HCT116 (cell line): Measurements from ENCODE around the gene NRCAM. TPM values are rescaled to one million over a fixed set of nuclear protein-coding genes. Genes with fewer than 3 reads are reported as not detected.

Experiments
- ATAC-seq: fragments of 200-7000 bp; cut with Tn5 transposase; 2 replicates; pipeline ENCODE4 v1.9.1; 2020; ENCODE audit warnings: mild to moderate bottlenecking, moderate library complexity
- BruUV-seq: library from RNA; stranded (reverse); fragments of 400-500 nt; replicated peaks from 2 replicates; lab custom pipeline; 2021; lab: Mats Ljungman, UMichigan
- CTCF ChIA-PET: fragments of 300-600 bp; sonication (Branson Sonifier 250); formaldehyde crosslinking; loops from one replicate; lab custom pipeline; 2021; ENCODE audit warnings: antibody characterized with exemption; lab: Charles Lee
- POLR2A ChIA-PET: fragments of 300-600, 350-600 bp; sonication (Branson Sonifier 250); formaldehyde crosslinking; loops from one replicate; lab custom pipeline; 2021; ENCODE audit warnings: antibody characterized with exemption; lab: Charles Lee
- RAD21 ChIA-PET, 2 experiments: fragments of 300-600 bp; sonication (Branson Sonifier 250); formaldehyde crosslinking; loops; one replicate each; lab custom pipeline; 2023; ENCODE audit warnings: low total read pairs in 2 of 2; ENCODE audit not compliant: uncharacterized antibody in 2 of 2, unreplicated experiment in 2 of 2, low non-redundant PET in 1 of 2; lab: Charles Lee
- DNase-seq: peaks from one replicate; pipeline ENCODE4 v3.0.0-alpha.2; 2010; ENCODE audit warnings: low read depth, low spot score
- H2AFZ ChIP-seq: fragments of 200-600 bp; shearing (Covaris generic), sonication (generic); 2 replicates; pipeline ENCODE4 v1.6.1; 2017; ENCODE audit warnings: low read depth, mixed run types, mixed read lengths, antibody characterized with exemption, low read length; ENCODE audit not compliant: poor library complexity, severe bottlenecking
- H3K27ac ChIP-seq: 2 replicates; pipeline ENCODE4 v1.5.1; 2012; ENCODE audit warnings: low read depth, low read length
- H3K27me3 ChIP-seq: fragments of 200-600 bp; sonication (generic); 2 replicates; pipeline ENCODE4 v1.6.1; 2016; ENCODE audit warnings: mixed run types, low read length, mixed read lengths; ENCODE audit not compliant: insufficient read depth
- H3K36me3 ChIP-seq, 2 experiments: fragments of 200-500 bp in 1 of 2; fragments of 200-600 bp in 1 of 2; sonication (Bioruptor generic) in 1 of 2; sonication (generic) in 1 of 2; 2 replicates each; pipeline versions ENCODE4 v1.5.1 to v1.6.1; 2014 to 2016; ENCODE audit warnings: low read length in 2 of 2, inconsistent platforms in 1 of 2, mixed read lengths in 1 of 2, mixed run types in 1 of 2; ENCODE audit not compliant: insufficient read depth in 2 of 2, control insufficient read depth in 1 of 2
- H3K4me1 ChIP-seq, 2 experiments: fragments of 200-600 bp in 1 of 2; sonication (generic) in 1 of 2; 2 replicates each; pipeline versions ENCODE4 v1.5.1 to v1.6.1; 2012 to 2017; ENCODE audit warnings: low read length in 2 of 2, inconsistent platforms in 1 of 2, mild to moderate bottlenecking in 1 of 2, mixed read lengths in 1 of 2, mixed run types in 1 of 2, moderate library complexity in 1 of 2; ENCODE audit not compliant: insufficient read depth in 2 of 2, control insufficient read depth in 1 of 2
- H3K4me2 ChIP-seq: fragments of 200-600 bp; sonication (generic); 2 replicates; pipeline ENCODE4 v1.6.1; 2017; ENCODE audit warnings: mixed run types, low read length, mixed read lengths
- H3K4me3 ChIP-seq, 2 experiments: fragments of 200-600 bp in 1 of 2; sonication (generic) in 1 of 2; replicated peaks in 1 of 2; 2 replicates each; pipeline ENCODE4 v1.5.1; 2011 to 2016; ENCODE audit warnings: low read length in 2 of 2, control low read depth in 1 of 2, low read depth in 1 of 2, mild to moderate bottlenecking in 1 of 2, mixed read lengths in 1 of 2, mixed run types in 1 of 2
- H3K79me2 ChIP-seq: fragments of 200-600 bp; sonication (generic); 2 replicates; pipeline ENCODE4 v1.6.1; 2017; ENCODE audit warnings: mild to moderate bottlenecking, mixed run types, low read length, moderate library complexity, mixed read lengths; ENCODE audit not compliant: insufficient read depth
- H3K9ac ChIP-seq: fragments of 200-600 bp; sonication (generic); 2 replicates; pipeline ENCODE4 v1.6.1; 2016; ENCODE audit warnings: low read length, mixed read lengths
- H3K9me2 ChIP-seq: fragments of 200-600 bp; sonication (generic), shearing (Covaris generic); 2 replicates; pipeline ENCODE4 v1.6.1; 2017; ENCODE audit warnings: mixed run types, mild to moderate bottlenecking, moderate library complexity; ENCODE audit not compliant: insufficient read depth
- H3K9me3 ChIP-seq, 2 experiments: fragments of 200-500 bp in 1 of 2; fragments of 200-600 bp in 1 of 2; sonication (Bioruptor generic) in 1 of 2; sonication (generic) in 1 of 2; 2 replicates each; pipeline ENCODE4 v1.6.1; 2014 to 2017; ENCODE audit warnings: low read length in 2 of 2, mixed read lengths in 2 of 2, inconsistent platforms in 1 of 2, low read depth in 1 of 2, mild to moderate bottlenecking in 1 of 2, mixed run types in 1 of 2, moderate library complexity in 1 of 2; ENCODE audit not compliant: control insufficient read depth in 1 of 2, insufficient read depth in 1 of 2
- H4K20me1 ChIP-seq: fragments of 200-600 bp; sonication (generic), shearing (Covaris generic); 2 replicates; pipeline ENCODE4 v1.6.1; 2017; ENCODE audit warnings: mixed run types, mild to moderate bottlenecking, moderate library complexity; ENCODE audit not compliant: insufficient read depth
- ATF3 ChIP-seq: IDR thresholded peaks from 2 replicates; pipeline ENCODE4 v1.6.1; 2012
- CEBPB ChIP-seq: IDR thresholded peaks from 2 replicates; pipeline ENCODE4 v1.6.1; 2012; ENCODE audit warnings: low read depth
- EGR1 ChIP-seq: IDR thresholded peaks from 2 replicates; pipeline ENCODE4 v1.6.1; 2012; ENCODE audit warnings: low read depth
- ELF1 ChIP-seq: IDR thresholded peaks from 2 replicates; pipeline ENCODE4 v1.6.1; 2012; ENCODE audit warnings: low read depth, borderline replicate concordance
- EZH2phosphoT487 ChIP-seq: fragments of 200-600 bp; IDR thresholded peaks from 2 replicates; pipeline ENCODE4 v1.6.1; 2018; ENCODE audit warnings: antibody characterized with exemption, borderline replicate concordance
- FOSL1 ChIP-seq: IDR thresholded peaks from 2 replicates; pipeline ENCODE4 v1.6.1; 2012; ENCODE audit warnings: low read depth
- JUND ChIP-seq: IDR thresholded peaks from 2 replicates; pipeline ENCODE4 v1.6.1; 2012
- MAX ChIP-seq: IDR thresholded peaks from 2 replicates; pipeline ENCODE4 v1.6.1; 2012
- POLR2AphosphoS5 ChIP-seq: IDR thresholded peaks from 2 replicates; pipeline ENCODE4 v1.6.1; 2011; ENCODE audit warnings: mild to moderate bottlenecking, low read depth, low read length, moderate library complexity
- RAD21 ChIP-seq: IDR thresholded peaks from 2 replicates; pipeline ENCODE4 v1.6.1; 2012; ENCODE audit warnings: low read depth, mild to moderate bottlenecking
- SP1 ChIP-seq: IDR thresholded peaks from 2 replicates; pipeline ENCODE4 v1.6.1; 2012; ENCODE audit warnings: low read depth
- SRF ChIP-seq: IDR thresholded peaks from 2 replicates; pipeline ENCODE4 v1.6.1; 2012; ENCODE audit warnings: low read depth
- YY1 ChIP-seq: IDR thresholded peaks from 2 replicates; pipeline ENCODE4 v1.6.1; 2011; ENCODE audit warnings: low read length, low read depth, moderate library complexity, mild to moderate bottlenecking; ENCODE audit not compliant: insufficient replicate concordance; ENCODE audit errors: extremely low read depth
- ZFX ChIP-seq: fragments of 450-650 bp; IDR thresholded peaks from 2 replicates; pipeline ENCODE4 v1.6.1; 2017
- intact Hi-C: fragments of 100-400 bp; cut with micrococcal nuclease; formaldehyde crosslinking; loops from 2 replicates; pipeline ENCODE4 v1.10.0; 2022
- total RNA-seq: library from RNA; stranded (reverse); gene quantifications from one replicate; pipeline ENCODE4 v1.2.1, GENCODE V29; 2021; ENCODE audit not compliant: unreplicated experiment

Gene NRCAM
- total RNA-seq, 1 experiment from 2014 or later: 0.15 TPM

- BruUV-seq: no TSS peak
- H3K4me1 ChIP-seq: no peaks in the 10 kb centered on the region
- RAD21 ChIA-PET: no interaction called here
- no peak overlapping the region for H3K27ac ChIP-seq
- H3K27me3 ChIP-seq: no peaks in the 10 kb centered on the region
- no peak overlapping the region for H3K4me3 ChIP-seq
- H3K36me3 ChIP-seq: no peaks in the 10 kb centered on the region
- intact Hi-C loops: no loop called here
- no peak for TF ChIP-seq CEBPB
- TF ChIP-seq SP1: no peak
- TF ChIP-seq SRF: no peak
- TF ChIP-seq MAX: no peak
- TF ChIP-seq ATF3: no peak
- no peak for TF ChIP-seq EZH2phosphoT487
- TF ChIP-seq ELF1: no peak
- no peak for TF ChIP-seq JUND
- TF ChIP-seq RAD21: no peak
- TF ChIP-seq YY1: no peak
- TF ChIP-seq FOSL1: no peak
- no peak for TF ChIP-seq ZFX
- TF ChIP-seq POLR2AphosphoS5: no peak
- TF ChIP-seq EGR1: no peak
- no peak overlapping the region for H2AFZ ChIP-seq
- no peaks in the 10 kb centered on the region for H3K9me2 ChIP-seq
- H3K9ac ChIP-seq: no peak overlapping the region
- H3K79me2 ChIP-seq: no peaks in the 10 kb centered on the region
- no peaks in the 10 kb centered on the region for H3K9me3 ChIP-seq
- DNase-seq (no peak), ATAC-seq (no peak)
- no peaks in the 10 kb centered on the region for H4K20me1 ChIP-seq
- no peak overlapping the region for H3K4me2 ChIP-seq
- CTCF ChIA-PET: no interaction called here
- POLR2A ChIA-PET: no interaction called here
Observed at GRCh38 chr7:108324053-108325038, 131.9 kb downstream of the NRCAM start.
